Activated CD4-positive, alpha-beta memory T cell treated with anti-CD3 and anti-CD28 coated beads, Interleukin-2, amount 10 ng/mL, durations not matched to agents 7 days and 5 days (primary cell): ENCODE data around the gene LDB2. TPM values are rescaled to one million over a fixed set of nuclear protein-coding genes. Genes with fewer than 3 reads are reported as not detected.

Source experiments
- CTCF ChIA-PET: fragments of 350-600 bp; sonication (Branson Sonifier 250); formaldehyde crosslinking; loops from one replicate; lab custom pipeline; 2021; ENCODE audit warnings: antibody characterized with exemption, inconsistent platforms; lab: Charles Lee
- POLR2A ChIA-PET: fragments of 350-600 bp; sonication (Branson Sonifier 250); formaldehyde crosslinking; loops from one replicate; lab custom pipeline; 2021; ENCODE audit warnings: antibody characterized with exemption; lab: Charles Lee
- DNase-seq: peaks from one replicate; pipeline ENCODE4 v3.0.0-alpha.2; 2020
- H3K27ac Mint-ChIP-seq: one replicate; pipeline ENCODE4 v1.8.0; 2021; ENCODE audit warnings: mild to moderate bottlenecking, mixed read lengths
- H3K27me3 Mint-ChIP-seq: one replicate; pipeline ENCODE4 v1.8.0; 2021; ENCODE audit warnings: mixed read lengths
- H3K36me3 Mint-ChIP-seq: one replicate; pipeline ENCODE4 v1.8.0; 2021; ENCODE audit warnings: low read depth, mixed read lengths
- H3K4me1 Mint-ChIP-seq: one replicate; pipeline ENCODE4 v1.8.0; 2021; ENCODE audit warnings: mixed read lengths
- H3K4me3 Mint-ChIP-seq: one replicate; pipeline ENCODE4 v1.8.0; 2021; ENCODE audit warnings: mild to moderate bottlenecking, mixed read lengths
- H3K9me3 Mint-ChIP-seq: one replicate; pipeline ENCODE4 v1.8.0; 2021; ENCODE audit warnings: mixed read lengths
- total RNA-seq, 2 experiments: library from RNA; stranded (reverse); gene quantifications; one replicate each; pipeline ENCODE4 v1.2.3, GENCODE V29; 2021

Gene LDB2
- total RNA-seq, 2 experiments from 2014 or later: not detected

DNA sequence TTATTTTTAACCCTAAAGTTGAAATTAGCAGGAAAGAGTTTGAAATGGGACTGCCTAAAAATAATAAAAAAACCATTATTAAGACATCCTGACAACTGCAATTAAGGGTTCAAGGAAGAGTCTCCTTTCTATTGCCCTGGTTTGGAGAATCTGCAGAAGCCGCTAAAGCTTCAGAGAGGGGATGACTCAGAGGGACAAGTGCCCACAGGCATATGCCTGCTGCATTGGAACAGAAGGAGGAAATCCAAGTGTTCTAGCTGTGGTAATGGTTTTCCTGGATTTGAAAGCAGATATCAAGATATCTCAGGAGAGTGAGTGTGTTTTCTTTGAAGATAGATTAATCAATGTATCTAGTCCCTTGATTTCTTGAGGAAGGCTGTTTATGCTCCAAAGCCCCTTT, 437.1 kb downstream of the LDB2 start:
- H3K4me3 Mint-ChIP-seq: no peak overlapping the region
- ChIA-PET POLR2A (no interaction called here), CTCF (no interaction called here)
- no peaks in the 10 kb centered on the region for H3K9me3 Mint-ChIP-seq
- H3K36me3 Mint-ChIP-seq: no peaks in the 10 kb centered on the region
- no peaks in the 10 kb centered on the region for H3K27me3 Mint-ChIP-seq
- H3K4me1 Mint-ChIP-seq: no peaks in the 10 kb centered on the region
- DNase-seq: no peak
- no peak overlapping the region for H3K27ac Mint-ChIP-seq

DNA sequence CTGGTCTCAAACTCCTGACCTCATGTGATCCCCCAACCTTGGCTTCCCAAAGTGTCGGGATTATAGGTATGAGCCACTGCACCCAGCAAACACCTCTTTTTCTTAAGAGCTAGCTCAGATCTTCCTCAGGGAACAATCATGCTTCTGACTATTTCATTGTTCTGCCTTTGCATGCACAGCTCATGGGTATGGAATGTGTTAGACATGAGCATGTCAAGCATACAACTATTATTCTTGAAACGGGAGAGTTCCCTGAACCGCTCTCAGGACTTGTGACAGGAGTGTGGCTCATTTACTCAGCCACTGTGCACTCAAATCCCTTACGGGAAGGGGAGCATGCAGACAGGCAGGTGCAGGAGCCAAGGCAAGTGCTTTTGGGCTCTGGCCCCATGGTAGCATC, 440.5 kb downstream of the LDB2 start:
- no peak for DNase-seq
- POLR2A ChIA-PET: no interaction called here
- Mint-ChIP-seq H3K9me3 (no peaks in the 10 kb centered on the region), H3K27ac (no peak overlapping the region), H3K36me3 (no peaks in the 10 kb centered on the region), H3K27me3 (no peaks in the 10 kb centered on the region), H3K4me1 (no peaks in the 10 kb centered on the region), H3K4me3 (no peak overlapping the region)
- CTCF ChIA-PET: no interaction called here
